KBM-7 (cell line): ENCODE data around the gene FBLIM1.

Experiments used
- DNase-seq: peaks from one replicate; pipeline ENCODE4 v3.0.0-alpha.2; 2015
- in situ Hi-C: fragments of 300-500 bp; cut with MboI; formaldehyde crosslinking; loops from 2 replicates; pipeline ENCODE4 v1.14.3; 2020; ENCODE audit warnings: low sequenced_read_pairs, low pct_unique_long_range_greater_than_20kb, mixed read lengths

Gene FBLIM1

DNA sequence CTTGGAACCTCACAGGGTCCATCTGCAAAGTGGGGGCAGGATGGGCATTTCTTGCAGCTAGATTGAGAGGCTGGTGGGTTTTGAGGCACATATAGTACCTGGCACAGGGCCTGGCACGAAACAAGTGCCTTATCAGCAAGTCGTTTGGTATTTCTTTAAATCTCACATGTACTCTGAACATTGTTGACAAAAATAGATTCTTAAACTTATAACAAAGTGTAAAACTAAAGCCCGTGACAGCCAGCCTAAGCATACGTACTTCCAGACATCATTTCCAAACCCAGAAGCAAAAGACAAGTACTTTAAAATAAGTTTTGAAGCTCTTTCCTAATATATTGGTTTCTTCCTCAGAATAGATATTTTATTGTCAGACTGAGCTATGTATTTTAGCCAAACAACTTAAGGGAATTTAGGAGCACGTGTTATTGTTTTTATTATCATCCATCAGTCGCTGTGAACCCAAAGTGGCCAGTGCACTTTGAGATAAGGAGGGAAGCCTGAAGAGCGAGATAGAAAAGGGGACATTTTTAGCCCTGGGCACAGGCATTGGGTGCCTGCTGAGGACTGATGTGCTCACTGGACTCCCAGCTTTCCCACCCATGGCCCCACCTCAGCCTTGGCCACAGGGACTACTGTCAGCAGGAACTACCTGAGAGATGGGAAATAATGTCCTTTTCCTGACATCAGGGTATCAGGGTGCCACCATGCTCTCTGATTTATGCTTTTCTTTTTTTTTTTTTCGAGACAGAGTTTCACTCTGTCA lies 3.0 kb downstream of the FBLIM1 start:
- no peak for DNase-seq
- in situ Hi-C loops, result no loop called here

DNA sequence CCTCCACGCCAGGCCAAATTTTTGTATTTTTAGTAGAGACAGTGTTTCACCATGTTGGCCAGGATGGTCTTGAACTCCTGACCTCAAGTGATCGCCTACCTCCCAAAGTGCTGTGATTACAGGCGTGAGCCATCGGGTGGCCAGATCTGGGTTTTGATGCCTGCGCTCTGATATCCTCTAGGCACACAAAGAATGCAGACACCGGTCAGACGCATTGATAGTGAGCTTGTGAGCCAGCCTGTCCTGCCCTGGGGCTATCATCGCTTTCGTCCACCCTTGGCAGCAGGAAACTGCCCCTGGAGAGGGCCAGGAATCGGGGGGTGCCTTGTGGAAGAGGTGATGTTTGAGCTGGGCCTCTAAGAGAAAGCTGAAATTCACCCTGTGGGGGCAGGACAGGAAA lies 4.0 kb downstream of the FBLIM1 start:
- in situ Hi-C loops, result no loop called here
- no peak for DNase-seq

DNA sequence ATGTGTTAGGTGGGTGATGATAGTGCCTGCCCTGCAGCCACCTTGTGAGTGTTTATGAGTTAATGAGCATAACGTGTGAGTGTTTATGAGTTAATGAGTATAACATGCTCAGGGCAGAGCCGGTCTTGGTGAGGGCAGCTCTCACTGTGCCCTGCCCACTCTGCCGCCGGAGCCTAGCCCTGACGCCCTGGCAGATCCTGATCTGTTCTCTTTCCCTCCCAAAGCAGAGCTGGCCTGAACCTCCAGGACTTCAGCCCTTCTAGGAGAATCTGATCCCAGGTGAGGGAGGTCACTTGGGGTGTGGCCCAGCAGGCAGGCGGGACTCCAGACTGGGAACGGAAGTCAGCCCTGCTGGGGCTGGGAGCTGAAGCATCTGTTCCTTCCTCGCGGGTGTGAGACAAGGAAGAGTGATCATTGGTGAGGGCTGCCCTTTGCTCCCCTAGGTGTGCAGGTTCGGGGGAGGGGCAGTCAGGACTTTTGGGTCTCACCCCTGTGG lies 5.7 kb downstream of the FBLIM1 start:
- no peak for DNase-seq
- in situ Hi-C loops, result no loop called here

DNA sequence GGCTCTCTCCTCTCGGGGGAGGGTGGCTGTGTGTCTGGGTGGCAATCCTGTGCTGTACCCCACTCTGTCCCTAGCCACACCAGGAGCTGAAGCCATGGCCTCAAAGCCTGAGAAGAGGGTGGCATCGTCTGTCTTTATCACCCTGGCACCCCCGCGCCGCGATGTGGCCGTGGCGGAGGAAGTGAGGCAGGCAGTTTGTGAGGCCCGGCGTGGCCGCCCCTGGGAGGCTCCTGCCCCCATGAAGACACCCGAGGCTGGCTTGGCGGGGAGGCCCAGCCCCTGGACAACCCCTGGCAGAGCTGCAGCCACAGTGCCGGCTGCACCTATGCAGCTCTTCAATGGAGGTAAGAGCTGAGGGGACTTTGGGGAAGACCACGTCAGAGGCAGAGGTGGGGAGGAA lies 6.3 kb downstream of the FBLIM1 start:
- in situ Hi-C loops, result no loop called here
- DNase-seq, result no peak

DNA sequence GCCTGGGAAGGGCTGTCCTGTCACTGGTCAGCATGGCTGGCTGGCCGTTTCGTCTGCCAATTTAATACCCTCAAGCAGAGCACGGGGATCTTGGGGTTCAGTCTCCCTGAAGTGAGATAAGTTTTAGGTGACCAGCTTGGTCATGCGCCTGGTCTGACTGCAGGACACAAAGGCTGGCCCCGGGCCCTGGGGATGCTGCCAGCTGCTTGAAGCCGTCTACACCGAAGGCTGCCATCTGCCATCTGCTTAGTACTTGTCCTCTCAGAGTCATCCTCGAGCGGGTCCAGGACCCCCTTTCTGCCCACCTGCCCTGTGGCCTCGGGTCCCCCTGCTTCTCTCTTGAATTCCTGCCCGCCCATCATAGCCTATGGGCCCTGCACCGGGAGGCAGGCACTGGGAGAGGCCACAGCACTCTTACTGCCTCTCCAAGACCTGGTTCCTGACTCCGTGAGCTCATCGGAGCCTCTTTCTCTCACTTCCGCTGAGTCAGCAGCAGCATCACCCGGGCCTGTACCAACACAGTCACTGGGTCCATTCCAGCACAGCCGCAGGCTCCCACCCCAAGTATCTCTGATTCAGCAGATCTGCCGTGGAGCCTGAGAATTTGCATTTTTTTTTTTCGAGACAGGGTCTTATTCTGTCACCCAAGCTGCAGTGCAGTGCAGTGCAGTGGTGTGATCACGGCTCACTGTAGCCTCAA lies 7.0 kb downstream of the FBLIM1 start:
- DNase-seq, result no peak
- in situ Hi-C loops, result no loop called here

DNA sequence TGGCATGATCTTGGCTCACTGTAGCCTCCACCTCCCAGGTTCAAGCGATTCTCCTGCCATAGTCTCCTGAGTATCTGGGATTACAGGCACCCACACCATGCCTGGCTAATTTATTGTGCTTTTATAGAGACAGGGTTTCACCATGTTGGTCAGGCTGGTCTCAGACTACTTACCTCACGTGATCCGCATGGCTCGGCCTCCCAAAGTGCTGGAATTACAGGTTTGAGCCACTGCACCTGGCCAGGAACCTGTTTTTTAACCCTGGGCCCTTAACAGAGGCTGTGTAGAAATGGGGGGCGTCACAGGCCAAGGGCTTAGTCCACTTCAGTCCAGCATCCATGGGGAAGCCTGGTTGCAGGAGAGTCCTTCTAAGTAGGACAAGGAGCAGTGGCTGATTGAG lies 9.3 kb downstream of the FBLIM1 start:
- in situ Hi-C loops, result no loop called here
- DNase-seq, result no peak

DNA sequence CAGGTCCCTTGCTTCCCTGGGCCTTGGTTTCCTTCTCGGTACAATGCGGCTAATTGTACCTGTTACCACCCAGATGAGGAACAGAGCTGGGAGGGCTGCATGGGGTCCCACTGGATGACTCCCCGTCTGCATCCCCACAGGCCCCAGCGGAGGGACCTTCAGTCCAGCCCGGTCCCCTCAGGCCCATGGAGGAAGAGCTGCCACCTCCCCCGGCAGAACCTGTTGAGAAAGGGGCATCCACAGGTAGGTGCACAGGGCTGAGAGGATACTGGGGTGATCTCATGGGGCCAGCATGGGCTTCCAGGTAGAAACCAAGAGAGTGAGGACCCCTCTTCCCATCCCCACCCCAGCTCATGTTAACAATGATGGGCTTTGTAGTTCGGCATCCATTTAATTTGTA lies 9.8 kb downstream of the FBLIM1 start:
- in situ Hi-C loops, result no loop called here

DNA sequence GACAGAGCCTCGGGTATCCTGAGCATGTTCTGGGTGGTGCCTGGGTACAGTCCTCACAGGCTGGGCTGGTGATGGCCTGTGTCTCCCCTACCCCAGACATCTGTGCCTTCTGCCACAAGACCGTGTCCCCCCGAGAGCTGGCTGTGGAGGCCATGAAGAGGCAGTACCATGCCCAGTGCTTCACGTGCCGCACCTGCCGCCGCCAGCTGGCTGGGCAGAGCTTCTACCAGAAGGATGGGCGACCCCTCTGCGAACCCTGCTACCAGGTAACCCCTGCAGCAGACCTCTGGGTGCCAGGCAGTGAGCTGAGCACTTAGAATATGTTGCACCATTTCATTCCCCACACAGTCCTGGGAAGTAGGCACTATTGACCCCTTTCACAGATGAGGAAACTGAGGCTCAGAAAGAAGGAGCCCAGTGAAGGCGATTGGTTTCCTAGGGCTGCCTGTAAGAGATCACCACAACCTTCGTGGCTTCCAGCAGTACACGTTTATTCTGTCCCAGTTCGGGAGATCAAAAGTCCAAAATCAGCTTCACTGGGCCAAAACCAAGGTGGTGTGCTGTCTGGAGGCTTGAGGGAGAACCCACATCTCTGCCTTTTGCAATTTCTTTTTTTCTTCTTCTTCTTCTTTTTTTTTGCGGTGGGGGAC lies 11.8 kb downstream of the FBLIM1 start:
- no peak for DNase-seq
- in situ Hi-C loops, result no loop called here

More for the DNA sequence above, 9.8 kb downstream of the FBLIM1 start:
- no peak for DNase-seq

DNA sequence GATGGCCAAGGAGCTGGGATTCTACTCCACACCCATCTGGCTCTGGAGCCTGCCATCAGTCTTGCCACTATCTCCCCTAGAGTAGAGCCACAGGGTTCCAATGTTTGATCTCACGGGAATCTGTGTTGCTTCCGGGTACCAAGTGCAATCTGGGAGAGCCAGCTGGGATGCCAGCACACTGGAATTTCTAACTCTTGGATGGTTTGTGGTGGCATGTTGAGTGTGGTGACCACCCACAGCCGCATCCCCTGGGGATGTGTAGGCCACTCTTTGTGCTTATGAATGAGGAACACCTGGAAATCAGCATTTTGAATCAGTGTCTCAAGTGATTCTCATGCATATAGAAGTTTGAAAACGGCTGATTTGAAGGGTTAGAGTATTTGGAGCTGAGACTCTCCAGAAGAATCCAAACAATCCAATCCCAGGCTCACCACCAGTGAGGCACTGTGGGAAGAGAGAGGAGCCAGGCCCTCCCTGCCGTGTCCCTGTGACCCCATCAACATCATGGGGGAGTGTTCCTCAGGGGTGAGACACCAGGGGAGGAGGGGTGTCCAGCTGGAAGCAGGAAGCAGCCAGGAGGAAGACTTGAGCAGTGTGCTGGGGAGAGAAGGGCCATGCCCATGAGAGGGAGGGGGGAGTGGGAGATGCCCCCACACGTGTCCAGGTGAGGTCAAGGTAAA lies 13.4 kb downstream of the FBLIM1 start:
- in situ Hi-C loops, result no loop called here
- DNase-seq, result no peak

DNA sequence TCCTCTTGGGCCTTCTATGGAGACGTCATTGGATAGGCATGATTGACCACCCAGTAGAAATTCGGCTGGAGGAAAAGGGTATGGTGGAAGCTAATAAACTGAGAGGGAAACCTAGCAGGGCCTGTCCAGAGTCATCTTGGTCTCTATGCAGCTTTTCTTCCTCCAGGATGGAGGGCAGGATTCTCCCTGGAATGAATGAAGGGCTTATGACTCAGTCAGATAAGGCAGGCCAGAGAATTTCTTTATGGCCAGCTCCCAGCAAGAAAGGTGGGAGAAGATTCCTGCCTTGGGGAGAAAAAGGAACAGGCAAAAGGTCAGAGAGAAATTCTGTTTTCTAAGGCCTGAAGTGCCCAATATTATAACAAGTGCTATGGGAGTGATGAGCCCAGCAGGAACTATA lies 17.1 kb downstream of the FBLIM1 start:
- in situ Hi-C loops, result no loop called here
- no peak for DNase-seq

DNA sequence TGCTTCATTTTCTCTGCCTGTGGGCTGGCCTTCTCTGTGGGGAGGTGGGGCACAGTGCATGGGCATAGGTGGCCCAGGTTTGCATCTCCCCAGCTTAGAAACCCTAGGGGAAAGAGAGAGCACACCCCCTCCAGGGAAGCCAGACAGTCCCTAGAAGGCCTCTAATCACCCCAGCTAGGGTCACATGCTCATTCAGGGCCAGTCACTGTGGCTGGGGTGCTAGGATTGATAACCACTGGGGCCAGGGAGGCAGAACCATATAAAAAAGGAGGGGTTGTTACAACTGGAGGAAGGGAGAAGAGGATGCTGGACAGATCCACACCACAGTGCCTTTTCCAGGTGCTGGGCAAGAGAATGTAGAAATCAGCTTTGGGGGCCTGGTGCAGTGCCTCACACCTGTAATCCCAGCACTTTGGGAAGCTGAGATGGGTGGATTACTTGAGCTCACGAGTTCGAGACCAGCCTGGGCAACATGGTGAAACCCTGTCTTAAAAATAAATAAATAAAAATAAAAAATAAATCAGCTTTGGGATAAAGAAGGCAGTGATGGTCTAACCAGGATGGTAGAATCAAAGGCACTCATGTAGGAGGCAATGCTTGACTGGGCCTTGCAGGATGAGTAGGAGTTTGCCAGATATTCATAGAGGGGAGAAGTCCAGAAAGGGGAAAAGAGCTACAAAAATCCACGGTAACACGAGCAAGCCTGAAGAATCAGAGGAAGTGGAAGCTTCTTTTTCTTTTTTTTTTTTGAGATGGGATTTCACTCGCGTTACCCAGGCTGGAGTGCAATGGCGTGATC lies 19.5 kb downstream of the FBLIM1 start:
- in situ Hi-C loops, result no loop called here
- no peak for DNase-seq

DNA sequence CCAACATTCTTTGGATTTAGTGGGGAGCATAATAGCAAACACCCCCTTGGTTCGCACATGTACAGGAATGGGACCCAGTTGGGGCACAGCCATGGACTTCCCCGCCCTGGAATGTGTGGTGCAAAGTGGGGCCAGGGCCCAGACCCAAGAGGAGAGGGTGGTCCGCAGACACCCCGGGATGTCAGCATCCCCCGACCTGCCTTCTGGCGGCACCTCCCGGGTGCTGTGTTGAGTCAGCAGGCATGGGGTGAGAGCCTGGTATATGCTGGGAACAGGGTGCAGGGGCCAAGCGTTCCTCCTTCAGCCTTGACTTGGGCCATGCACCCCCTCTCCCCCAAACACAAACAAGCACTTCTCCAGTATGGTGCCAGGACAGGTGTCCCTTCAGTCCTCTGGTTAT lies 27.1 kb downstream of the FBLIM1 start:
- in situ Hi-C loops, result no loop called here
- no peak for DNase-seq

DNA sequence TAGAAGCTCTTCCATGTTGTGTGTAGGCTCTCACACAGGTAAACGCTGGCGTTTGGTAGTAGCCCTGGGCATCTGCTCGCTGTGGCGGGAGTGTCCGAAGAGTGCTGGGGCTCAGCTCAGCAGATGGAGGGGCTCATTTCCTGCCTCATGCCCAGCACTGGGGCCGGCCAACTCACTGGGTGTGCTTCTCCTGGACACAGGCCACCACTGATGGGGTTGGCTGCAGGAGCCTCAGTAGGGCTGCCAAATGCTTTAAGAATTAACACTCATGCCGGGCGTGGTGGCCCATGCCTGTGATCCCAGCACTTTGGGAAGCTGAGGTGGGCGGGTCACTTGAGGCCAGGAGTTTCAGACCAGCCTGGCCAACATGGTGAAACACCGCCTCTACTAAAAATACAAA lies 28.0 kb downstream of the FBLIM1 start:
- DNase-seq, result no peak
- in situ Hi-C loops, result no loop called here

DNA sequence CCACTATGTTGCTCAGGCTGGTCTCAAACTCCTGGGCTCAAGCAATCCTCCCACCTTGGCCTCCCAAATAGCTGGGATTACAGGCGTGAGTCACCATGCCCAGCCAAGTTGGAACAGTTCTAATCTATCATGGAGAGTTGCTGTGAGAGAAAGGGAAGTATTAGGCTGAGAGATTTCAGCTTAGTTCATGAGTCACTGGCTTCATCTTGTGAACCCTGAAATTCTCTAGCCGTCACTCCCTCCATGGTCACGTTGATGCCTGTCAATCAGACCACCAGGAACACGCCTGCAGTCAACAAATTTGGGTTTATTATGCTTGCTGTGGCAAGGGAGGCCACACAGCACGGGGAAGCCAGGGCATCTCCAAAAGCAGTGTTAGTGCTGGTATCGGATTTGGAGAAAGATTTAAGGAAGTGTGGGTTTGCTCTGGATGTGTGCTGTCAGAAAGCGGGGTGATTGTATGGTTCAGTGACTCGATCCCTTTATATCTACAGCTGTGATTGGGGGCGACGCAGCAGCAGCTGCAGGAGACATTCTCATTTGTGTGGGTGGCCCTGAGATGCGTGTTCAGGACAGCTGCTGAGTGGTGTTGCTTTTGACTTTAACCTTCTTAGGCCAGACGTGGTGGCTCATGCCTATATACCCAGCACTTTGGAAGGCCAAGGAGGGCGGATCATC lies 30.2 kb downstream of the FBLIM1 start:
- peak; percentile 39 for DNase-seq
- in situ Hi-C loops, result no loop called here

DNA sequence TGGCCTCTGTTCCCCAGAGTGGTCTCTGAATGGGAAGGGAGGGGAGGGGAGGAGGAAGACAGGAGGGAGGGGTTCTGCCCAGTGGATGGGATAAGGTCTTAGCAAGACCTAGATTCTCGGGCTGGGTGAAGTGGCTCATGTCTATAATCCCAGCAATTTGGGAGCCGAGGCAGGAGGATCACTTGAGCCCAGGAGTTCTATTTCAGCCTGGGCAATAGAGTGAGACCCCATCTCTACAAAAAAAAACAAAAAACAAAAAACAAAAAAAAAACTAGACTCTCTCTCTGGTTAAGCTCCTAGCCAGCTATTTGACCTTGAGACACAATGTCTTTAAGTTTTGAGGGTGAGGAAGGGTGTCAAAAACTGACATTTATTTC lies 37.5 kb downstream of the FBLIM1 start:
- no peak for DNase-seq
- in situ Hi-C loops, result no loop called here

DNA sequence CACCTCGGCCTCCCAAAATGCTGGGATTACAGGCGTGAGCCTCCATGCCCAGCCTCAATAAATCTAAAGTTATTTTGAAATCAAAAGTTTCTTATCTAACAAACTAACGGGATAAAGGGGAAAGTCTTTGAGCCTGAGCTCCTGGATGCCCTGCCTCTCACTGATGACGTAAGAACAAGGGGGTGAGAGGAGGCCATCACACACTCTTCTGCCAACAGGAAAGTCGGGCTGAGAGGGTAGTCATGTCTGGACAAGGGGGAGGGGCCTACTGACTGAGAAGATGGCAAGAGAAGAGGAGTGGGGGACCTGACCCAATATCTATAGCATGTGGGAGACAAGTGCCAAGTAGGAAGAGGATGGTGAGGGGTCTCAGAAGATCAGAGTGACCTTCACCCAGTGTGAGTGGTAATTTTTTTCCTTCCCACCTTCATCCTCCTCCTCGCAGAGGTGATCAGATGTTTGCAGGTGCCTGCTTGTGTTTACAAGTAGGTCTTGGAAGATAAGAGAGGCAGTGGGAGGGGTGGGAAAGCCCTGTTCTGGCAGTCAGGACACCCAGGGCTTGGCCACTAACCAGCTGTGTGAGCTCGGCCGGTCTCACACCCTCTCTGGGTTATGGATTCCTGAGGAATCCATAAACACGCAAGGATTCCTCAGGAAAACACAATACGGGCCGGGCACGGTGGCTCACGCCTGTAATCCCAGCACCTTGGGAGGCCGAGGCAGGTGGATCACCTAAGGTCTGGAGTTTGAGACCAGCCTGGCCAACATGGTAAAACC lies 39.2 kb downstream of the FBLIM1 start:
- no peak for DNase-seq
- in situ Hi-C loops, result no loop called here

DNA sequence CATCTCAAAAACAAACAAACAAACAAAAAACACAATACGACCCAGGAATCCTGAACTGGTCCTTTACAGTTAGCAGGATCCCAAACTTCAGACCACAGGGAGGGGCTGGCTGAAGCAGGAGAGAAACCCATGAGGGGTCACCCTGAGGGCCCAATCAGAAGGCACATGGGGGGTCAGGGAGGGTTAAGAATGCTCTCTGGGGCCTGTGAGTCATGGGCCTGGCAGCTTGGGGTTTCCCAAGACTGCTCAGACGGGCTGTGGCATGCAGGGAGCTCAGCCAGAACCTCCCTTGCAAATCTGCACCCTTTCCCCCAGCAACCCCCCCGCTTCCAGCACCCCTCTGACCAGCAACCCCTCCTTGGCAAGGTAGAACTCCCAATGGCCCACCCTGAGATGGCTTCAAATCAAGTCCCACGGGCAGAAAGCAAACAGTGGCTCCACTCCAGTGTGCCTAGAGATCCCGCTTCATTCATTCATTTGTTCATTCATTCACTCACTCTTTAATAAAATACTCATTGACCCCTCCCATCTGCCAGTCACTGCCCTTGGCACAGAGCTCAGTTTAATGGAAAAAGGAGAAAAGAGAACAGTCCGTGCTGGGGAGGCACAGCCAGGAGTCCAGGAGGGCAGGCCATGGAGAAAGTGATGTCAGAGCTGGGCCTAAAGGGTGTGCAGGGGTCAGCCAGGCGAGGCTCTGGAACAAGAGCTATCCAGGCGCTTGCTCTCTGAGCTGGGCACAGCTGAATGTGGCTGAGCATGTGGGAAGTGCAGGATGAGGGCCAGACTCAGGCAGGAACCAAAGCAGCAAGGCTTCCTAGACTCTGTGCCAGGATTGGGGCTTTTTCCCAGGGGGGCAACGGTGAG lies 40.6 kb downstream of the FBLIM1 start:
- in situ Hi-C loops, result no loop called here
- no peak for DNase-seq
